Tibial artery (tissue), 4 donors: ENCODE results near the gene TAF3.

Experiments
- DNase-seq, 2 donors: peaks; one replicate each; pipeline ENCODE4 v3.0.0-alpha.2; 2019
- H3K27ac ChIP-seq, 2 donors: fragments of 200-600 bp; sonication (generic) in 1 of 2; 1 replicate in 1 of 2; 2 replicates in 1 of 2; pipeline ENCODE4 v1.5.1; 2018 to 2019; ENCODE audit warnings: mild to moderate bottlenecking in 1 of 2
- H3K27me3 ChIP-seq, 2 donors: fragments of 200-600 bp; sonication (generic) in 1 of 2; one replicate each; pipeline versions ENCODE4 v1.5.1 to v1.6.0; 2016 to 2019
- H3K36me3 ChIP-seq, 3 donors: fragments of 200-600 bp; sonication (generic) in 2 of 3; one replicate each; pipeline ENCODE4 v1.5.1; 2016 to 2019; ENCODE audit warnings: mild to moderate bottlenecking in 2 of 3
- H3K4me1 ChIP-seq, 4 donors: fragments of 200-600 bp; sonication (generic) in 2 of 4; 1 replicate in 3 of 4; 2 replicates in 1 of 4; pipeline ENCODE4 v1.5.1; 2016 to 2019
- H3K4me3 ChIP-seq, 2 donors: fragments of 200-600 bp; sonication (generic) in 1 of 2; 1 replicate in 1 of 2; 2 replicates in 1 of 2; pipeline ENCODE4 v1.5.1; 2018 to 2019; ENCODE audit warnings: mild to moderate bottlenecking in 2 of 2
- H3K9me3 ChIP-seq, 3 donors: fragments of 200-600 bp; sonication (generic) in 1 of 3; one replicate each; pipeline ENCODE4 v1.5.1; 2016 to 2019
- intact Hi-C: fragments of 100-400 bp; cut with DNase I; formaldehyde crosslinking; loops from one replicate; pipeline ENCODE4 v1.15.0; 2023; ENCODE audit warnings: low total_unique reads
- TF ChIP-seq, protein P1 (sequence below), 2 experiments: fragments of 200-600 bp in 1 of 2; fragments of 450-650 bp in 1 of 2; IDR thresholded peaks; one replicate each; pipeline ENCODE4 v1.5.1; 2017 to 2019; ENCODE audit warnings: antibody characterized with exemption in 2 of 2, mild to moderate bottlenecking in 1 of 2, moderate library complexity in 1 of 2

Gene TAF3

GRCh38 chr10:7846591-7846990 is 28.3 kb downstream of the TAF3 start:
- H3K27me3 ChIP-seq: no peaks in the 10 kb centered on the region
- DNase-seq: no peak
- TF ChIP-seq, protein P1, sequence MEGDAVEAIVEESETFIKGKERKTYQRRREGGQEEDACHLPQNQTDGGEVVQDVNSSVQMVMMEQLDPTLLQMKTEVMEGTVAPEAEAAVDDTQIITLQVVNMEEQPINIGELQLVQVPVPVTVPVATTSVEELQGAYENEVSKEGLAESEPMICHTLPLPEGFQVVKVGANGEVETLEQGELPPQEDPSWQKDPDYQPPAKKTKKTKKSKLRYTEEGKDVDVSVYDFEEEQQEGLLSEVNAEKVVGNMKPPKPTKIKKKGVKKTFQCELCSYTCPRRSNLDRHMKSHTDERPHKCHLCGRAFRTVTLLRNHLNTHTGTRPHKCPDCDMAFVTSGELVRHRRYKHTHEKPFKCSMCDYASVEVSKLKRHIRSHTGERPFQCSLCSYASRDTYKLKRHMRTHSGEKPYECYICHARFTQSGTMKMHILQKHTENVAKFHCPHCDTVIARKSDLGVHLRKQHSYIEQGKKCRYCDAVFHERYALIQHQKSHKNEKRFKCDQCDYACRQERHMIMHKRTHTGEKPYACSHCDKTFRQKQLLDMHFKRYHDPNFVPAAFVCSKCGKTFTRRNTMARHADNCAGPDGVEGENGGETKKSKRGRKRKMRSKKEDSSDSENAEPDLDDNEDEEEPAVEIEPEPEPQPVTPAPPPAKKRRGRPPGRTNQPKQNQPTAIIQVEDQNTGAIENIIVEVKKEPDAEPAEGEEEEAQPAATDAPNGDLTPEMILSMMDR (IDR thresholded peaks at IDR 0.05): no peak
- H3K36me3 ChIP-seq: peaks cover 0 to under 1% (median 0%) of the 10 kb centered on the region in 3 donors
- intact Hi-C loops: no loop called here
- H3K9me3 ChIP-seq: no peaks in the 10 kb centered on the region
- H3K4me3 ChIP-seq: no peak overlapping the region
- H3K4me1 ChIP-seq: no peaks in the 10 kb centered on the region
- H3K27ac ChIP-seq: no peak overlapping the region

DNA sequence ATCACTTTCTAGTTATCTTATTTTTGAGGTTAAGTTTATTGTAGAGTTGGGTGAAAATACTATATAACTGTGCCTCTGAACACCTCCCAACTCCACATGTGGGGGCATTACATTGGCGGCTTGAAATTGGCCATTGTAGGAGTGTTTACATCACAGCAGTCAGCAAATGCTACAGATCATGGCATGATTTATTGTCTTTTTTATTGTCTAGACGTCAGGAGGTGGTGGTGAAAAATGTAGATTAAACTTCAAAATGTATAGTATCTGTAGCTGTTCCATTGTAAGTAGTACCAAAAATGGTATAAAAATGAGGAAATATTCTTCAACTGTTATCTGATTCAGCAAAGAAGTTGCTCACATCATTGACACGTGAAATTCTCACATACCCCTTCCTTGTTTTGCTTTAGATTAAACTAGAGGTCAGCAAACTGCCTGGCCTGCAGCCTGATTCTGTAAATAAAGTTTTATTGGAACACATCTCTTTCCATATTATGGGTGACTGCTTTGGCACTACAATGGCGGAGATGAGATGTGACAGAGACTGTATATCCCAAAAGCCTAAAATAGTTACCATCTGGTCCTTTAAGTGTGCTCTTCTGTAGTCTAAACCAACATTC is 35.0 kb downstream of the TAF3 start:
- H3K36me3 ChIP-seq: peaks cover 0 to 7% (median 0%) of the 10 kb centered on the region in 3 donors
- H3K4me1 ChIP-seq: peaks cover 0 to 5% (median 0%) of the 10 kb centered on the region in 4 donors
- no peak for DNase-seq
- no peaks in the 10 kb centered on the region for H3K27me3 ChIP-seq
- H3K4me3 ChIP-seq: no peak overlapping the region
- no peak overlapping the region for H3K27ac ChIP-seq
- intact Hi-C loops: no loop called here
- H3K9me3 ChIP-seq: no peaks in the 10 kb centered on the region
- TF ChIP-seq, protein P1 (IDR thresholded peaks at IDR 0.05): no peak

DNA sequence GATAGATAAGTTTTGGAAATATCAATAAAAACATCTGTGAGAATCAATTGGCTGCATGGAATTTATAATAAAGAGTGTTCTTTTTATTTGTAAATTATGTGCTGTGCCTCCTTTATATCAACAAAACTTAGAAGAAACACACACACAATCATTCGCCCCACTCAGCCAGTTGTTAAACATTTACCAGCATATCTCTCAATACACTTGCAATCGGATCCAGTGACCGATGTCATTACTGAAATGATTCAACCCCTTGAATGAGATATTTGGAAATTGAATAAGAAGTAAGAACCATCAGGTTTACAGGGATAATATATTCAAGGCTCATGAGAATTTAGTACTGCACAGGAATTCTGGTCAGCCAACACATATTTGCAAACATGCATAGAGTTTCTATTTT is 35.6 kb downstream of the TAF3 start:
- H3K27ac ChIP-seq: no peak overlapping the region
- H3K27me3 ChIP-seq: no peaks in the 10 kb centered on the region
- H3K9me3 ChIP-seq: no peaks in the 10 kb centered on the region
- TF ChIP-seq, protein P1 (IDR thresholded peaks at IDR 0.05): no peak
- no peak for DNase-seq
- peaks cover 0 to 5% (median 0%) of the 10 kb centered on the region in 4 donors for H3K4me1 ChIP-seq
- H3K4me3 ChIP-seq: no peak overlapping the region
- peaks cover 0 to 7% (median 0%) of the 10 kb centered on the region in 3 donors for H3K36me3 ChIP-seq
- intact Hi-C loops: no loop called here

DNA sequence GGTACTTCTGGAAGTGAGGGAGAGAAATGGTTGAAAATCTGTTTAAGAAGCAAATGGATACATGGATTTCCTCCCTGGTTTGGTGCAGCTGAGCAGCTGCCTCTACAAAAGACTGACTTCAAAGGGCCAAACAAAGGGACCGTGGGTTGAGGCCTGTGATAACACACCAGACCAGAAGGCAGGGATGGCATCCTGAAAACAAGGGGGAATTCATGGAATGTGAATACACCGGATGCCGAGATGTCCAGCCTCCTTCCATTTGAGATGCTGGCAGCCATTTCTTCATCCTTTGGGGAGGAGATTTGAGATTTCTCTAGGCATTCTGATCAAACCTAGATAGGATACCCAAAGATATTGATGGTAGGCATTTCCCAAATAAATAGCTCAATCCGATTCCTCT is 36.9 kb downstream of the TAF3 start:
- Histone ChIP-seq H3K36me3 (peaks cover 0 to 7% (median 0%) of the 10 kb centered on the region in 3 donors), H3K27ac (no peak overlapping the region), H3K4me3 (no peak overlapping the region), H3K4me1 (peaks cover 0 to 5% (median 0%) of the 10 kb centered on the region in 4 donors), H3K27me3 (no peaks in the 10 kb centered on the region), H3K9me3 (no peaks in the 10 kb centered on the region)
- intact Hi-C loops: no loop called here
- no peak for DNase-seq
- TF ChIP-seq, protein P1 (IDR thresholded peaks at IDR 0.05): no peak

DNA sequence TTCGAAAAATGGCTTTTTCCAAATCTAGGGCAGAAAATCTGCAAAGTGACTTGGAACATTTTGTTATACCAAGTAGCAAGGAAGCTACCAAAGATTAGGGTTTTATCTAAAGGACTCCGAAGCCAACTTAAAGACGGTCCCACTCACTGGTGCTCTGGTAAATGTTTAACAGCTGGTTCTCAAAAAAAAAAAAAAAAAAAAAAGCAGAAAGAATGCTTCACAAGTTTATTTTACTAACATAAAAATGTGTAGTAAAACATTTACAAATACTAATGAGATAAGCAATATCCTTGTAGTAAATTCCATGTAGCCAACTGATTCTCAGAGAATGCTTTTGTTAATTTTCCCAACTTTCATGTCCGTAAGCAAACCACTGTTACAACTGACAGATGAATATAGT is 38.4 kb downstream of the TAF3 start:
- DNase-seq: no peak
- H3K4me3 ChIP-seq: no peak overlapping the region
- TF ChIP-seq, protein P1 (IDR thresholded peaks at IDR 0.05): no peak

More for the DNA sequence above, 38.4 kb downstream of the TAF3 start:
- Histone ChIP-seq H3K27ac (no peak overlapping the region), H3K4me1 (peaks cover 0 to 5% (median 0%) of the 10 kb centered on the region in 4 donors), H3K9me3 (peaks cover 0 to 11% (median 8%) of the 10 kb centered on the region in 3 donors), H3K27me3 (no peaks in the 10 kb centered on the region), H3K36me3 (peaks cover 0 to 6% (median 0%) of the 10 kb centered on the region in 3 donors)
- intact Hi-C loops: no loop called here
